AG04449 (cell line): Measurements from ENCODE around the gene STT3B.
A peak's percentile ranks its signal among the peaks of the same experiment; 100 is the strongest.

ENCODE experiments used
- CTCF ChIA-PET: fragments of 350-600 bp; formaldehyde crosslinking; extraction: SDS; loops from one replicate; lab custom pipeline; 2021; ENCODE audit warnings: antibody characterized with exemption; lab: Yijun Ruan, JAX
- POLR2A ChIA-PET: fragments of 400-600, 350-600 bp; formaldehyde crosslinking; extraction: SDS; loops from one replicate; lab custom pipeline; 2020; ENCODE audit warnings: antibody characterized with exemption, inconsistent platforms; lab: Yijun Ruan, JAX
- DNase-seq: peaks from one replicate; pipeline ENCODE4 v3.0.0-alpha.2; 2010; ENCODE audit warnings: low read depth, low spot score
- H3K4me3 ChIP-seq: 2 replicates; pipeline ENCODE4 v1.5.1; 2011; ENCODE audit warnings: low read depth, mild to moderate bottlenecking, control low read depth, low read length
- TF ChIP-seq, protein P1 (sequence below): IDR thresholded peaks from one replicate; pipeline ENCODE4 v1.5.1; 2011; ENCODE audit warnings: mild to moderate bottlenecking, moderate library complexity, low read length, control low read depth, inconsistent platforms; ENCODE audit not compliant: insufficient read depth; ENCODE audit errors: missing control alignments

The STT3B gene

DNA sequence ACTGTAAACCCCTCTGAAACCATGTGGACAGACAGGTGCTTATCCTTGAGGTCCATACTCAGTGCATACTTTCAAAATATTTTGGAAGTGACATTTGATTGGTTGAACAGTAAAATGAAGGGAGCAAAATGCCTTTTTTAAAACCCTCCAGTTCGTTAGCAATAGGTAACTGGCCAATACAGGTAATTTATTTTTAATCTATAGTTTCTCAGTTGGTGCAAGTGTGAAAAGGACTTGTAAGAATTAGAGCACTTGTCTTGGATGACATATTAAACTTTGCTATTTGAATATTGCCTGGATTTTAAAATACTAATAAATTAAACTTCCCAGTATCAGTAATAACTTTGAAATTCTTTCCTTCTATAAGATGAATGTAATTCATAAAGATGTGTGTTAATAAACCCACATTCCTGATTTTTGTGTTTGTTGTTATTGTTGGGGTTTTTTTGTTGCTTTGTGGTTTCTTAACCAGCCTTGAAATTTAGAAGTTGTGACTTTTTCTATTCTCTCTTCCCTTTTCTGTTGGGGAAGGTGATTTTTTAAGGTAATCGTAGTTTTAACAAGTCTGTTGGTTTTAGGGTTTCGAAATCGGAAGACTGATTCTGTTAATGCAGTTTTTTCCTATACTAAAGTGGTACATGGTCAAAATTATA lies 90.0 kb downstream of the STT3B start:
- POLR2A ChIA-PET: no interaction called here
- CTCF ChIA-PET: no interaction called here
- TF ChIP-seq, protein P1, sequence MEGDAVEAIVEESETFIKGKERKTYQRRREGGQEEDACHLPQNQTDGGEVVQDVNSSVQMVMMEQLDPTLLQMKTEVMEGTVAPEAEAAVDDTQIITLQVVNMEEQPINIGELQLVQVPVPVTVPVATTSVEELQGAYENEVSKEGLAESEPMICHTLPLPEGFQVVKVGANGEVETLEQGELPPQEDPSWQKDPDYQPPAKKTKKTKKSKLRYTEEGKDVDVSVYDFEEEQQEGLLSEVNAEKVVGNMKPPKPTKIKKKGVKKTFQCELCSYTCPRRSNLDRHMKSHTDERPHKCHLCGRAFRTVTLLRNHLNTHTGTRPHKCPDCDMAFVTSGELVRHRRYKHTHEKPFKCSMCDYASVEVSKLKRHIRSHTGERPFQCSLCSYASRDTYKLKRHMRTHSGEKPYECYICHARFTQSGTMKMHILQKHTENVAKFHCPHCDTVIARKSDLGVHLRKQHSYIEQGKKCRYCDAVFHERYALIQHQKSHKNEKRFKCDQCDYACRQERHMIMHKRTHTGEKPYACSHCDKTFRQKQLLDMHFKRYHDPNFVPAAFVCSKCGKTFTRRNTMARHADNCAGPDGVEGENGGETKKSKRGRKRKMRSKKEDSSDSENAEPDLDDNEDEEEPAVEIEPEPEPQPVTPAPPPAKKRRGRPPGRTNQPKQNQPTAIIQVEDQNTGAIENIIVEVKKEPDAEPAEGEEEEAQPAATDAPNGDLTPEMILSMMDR: no peak
- no peak overlapping the region for H3K4me3 ChIP-seq
- no peak for DNase-seq

DNA sequence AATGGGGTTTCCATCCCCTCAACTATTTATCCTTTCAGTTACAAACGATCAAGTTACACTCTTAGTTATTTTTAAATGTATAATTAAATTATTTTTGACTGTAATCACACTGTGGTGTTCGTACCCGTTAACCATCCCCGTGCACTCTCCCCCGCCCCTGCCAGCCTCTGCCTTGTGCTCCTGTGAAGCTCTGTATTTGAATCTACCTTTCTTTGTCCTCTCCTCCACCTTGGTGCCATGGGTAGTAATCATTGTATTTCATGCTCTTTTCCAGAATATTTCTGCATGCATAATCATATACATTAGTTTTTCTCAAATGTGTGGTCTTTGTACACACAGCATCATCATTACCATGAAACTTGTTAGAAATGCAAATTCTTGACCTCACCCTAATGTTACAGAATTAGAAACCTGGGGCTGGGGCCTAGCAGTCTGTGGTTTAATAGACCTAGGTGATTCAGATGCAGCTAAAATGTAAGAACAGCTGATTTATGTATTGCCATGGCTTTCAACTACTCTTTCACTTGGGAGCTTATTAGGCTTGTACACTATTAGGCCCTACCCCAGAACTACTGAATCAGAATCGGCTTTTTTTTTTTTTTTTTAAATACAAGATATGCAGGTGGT lies 91.5 kb downstream of the STT3B start:
- ChIA-PET POLR2A (interaction anchor here (0.5 kb wide), 1 partner anchor 21 kb away, joined by 4 read pairs; no protein-coding TSS in a partner anchor), CTCF (interaction anchor here (1.8 kb wide), 1 partner anchor 13 kb away, joined by 6 read pairs; no protein-coding TSS in a partner anchor)
- no peak for DNase-seq

DNA sequence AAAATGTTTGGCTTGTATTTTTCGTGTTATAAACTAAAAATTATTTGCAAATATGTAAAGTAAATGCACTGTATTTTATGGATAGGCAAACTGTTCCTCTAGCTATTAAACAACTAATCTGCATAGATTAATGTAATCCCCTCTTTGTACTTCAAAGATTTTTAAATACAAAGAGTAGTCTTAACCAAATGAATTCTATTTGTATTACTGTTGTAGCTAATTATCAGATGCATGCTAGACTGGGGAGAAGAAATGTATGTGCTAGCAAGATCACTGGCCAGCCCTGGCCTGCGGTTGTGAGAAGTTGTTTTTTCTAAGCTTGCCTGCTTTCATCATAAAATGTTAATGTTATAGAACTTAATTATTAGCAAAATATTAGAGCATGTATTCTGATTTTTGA lies 92.6 kb downstream of the STT3B start:
- DNase-seq: no peak
- CTCF ChIA-PET: interaction anchor here (1.8 kb wide), 1 partner anchor 15 kb away, joined by 6 read pairs; no protein-coding TSS in a partner anchor
- POLR2A ChIA-PET: no interaction called here
- no peak overlapping the region for H3K4me3 ChIP-seq
- TF ChIP-seq, protein P1: no peak

More for the DNA sequence above, 91.5 kb downstream of the STT3B start:
- no peak overlapping the region for H3K4me3 ChIP-seq
- TF ChIP-seq, protein P1: no peak

DNA sequence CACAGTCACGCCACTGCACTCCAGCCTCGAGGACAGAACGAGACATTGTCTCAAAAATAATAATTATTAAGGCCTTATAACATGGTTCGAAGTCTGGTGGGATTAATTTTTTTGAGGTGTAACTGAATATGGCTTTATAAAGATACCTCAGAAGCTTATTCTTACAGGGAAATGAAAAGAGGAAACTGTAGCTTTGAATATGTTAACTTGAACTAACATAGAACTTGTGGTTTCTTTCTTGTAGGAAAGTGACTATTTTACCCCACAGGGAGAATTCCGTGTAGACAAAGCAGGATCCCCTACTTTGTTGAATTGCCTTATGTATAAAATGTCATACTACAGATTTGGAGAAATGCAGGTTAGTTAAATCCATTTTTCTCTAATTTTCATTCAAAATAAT lies 96.3 kb downstream of the STT3B start:
- CTCF ChIA-PET: no interaction called here
- H3K4me3 ChIP-seq: no peak overlapping the region
- TF ChIP-seq, protein P1: no peak
- no peak for DNase-seq
- POLR2A ChIA-PET: no interaction called here

DNA sequence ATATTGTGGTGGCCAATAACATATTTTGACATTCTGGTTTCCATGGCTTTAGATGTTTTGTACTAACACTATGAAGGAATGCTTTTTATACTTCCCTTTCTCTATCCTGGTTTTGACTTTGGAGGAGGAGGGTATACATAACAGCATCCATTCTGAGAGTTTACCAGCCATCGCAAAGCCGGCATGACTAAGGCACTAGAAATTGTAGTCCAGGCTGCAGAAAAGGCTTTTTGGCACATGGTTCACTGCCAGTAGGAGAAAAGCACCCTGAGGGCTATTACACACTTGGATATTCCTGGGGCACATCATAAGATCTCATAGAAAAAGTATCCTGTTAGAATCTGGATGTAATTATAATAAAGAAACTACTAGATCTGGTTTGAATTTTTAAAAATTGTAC lies 101.8 kb downstream of the STT3B start:
- peak; percentile 65 for DNase-seq
- ChIA-PET CTCF (interaction anchor here (0.9 kb wide), 1 partner anchor 9 kb away, joined by 3 read pairs; no protein-coding TSS in a partner anchor), POLR2A (no interaction called here)
- no peak overlapping the region for H3K4me3 ChIP-seq
- TF ChIP-seq, protein P1: no peak

DNA sequence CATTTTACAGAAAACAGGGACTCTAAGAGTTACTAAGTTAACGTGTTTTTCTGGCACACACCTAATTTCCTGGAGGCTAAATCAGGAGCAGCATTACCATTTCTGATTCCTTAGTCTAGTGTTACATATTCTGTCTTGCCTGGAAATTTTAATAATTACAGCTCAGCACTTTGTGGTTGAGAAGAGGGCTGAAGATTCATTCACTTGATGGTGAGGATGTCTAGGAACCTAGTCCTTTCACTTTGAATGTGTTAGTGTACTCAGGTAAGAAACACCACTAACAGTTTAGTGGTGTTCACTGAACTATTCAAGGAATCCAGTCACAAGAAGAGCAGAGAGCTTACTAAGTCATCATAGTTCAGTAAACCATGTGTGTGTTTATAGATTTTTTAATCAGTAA lies 102.8 kb downstream of the STT3B start:
- no peak for DNase-seq
- ChIA-PET CTCF (interaction anchor here (1.0 kb wide), 1 partner anchor 133 kb away, joined by 3 read pairs; no protein-coding TSS in a partner anchor), POLR2A (no interaction called here)
- H3K4me3 ChIP-seq: no peak overlapping the region
- TF ChIP-seq, protein P1: no peak
